ENCODE data around the gene ZFYVE21. TPM values are rescaled to one million over a fixed set of nuclear protein-coding genes. Genes with fewer than 3 reads are reported as not detected.

ZFYVE21 gene
- total RNA-seq, 1 experiment from 2014 or later: 93.3 TPM

GRCh38 chr14:103762036-103762435 lies 46.4 kb downstream of the ZFYVE21 start:
- H3K9me3 ChIP-seq (ENCODE audit: insufficient read depth, low read depth): no peaks in the 10 kb centered on the region
- no peaks in the 10 kb centered on the region for H3K36me3 ChIP-seq (ENCODE audit: low read depth)
- TF ChIP-seq CTCF (conservative IDR thresholded peaks at IDR 0.05) (no peak), EZH2 (IDR thresholded peaks at IDR 0.05; ENCODE audit: low read depth) (no peak)
- H3K4me2 ChIP-seq: no peak overlapping the region
- no TSS peak for BruUV-seq (replicated peaks)
- peaks cover 13% of the 10 kb centered on the region for H3K4me1 ChIP-seq (replicated peaks; ENCODE audit: insufficient read depth)
- H3F3A ChIP-seq (ENCODE audit: insufficient read depth, low read depth): peaks cover 12% of the 10 kb centered on the region
- H4K20me1 ChIP-seq (ENCODE audit: insufficient read depth): no peaks in the 10 kb centered on the region
- no peak overlapping the region for H3K27ac ChIP-seq
- no peak overlapping the region for H2AFZ ChIP-seq
- DNase-seq: no peak
- CTCF ChIA-PET: interaction anchor here (0.6 kb wide), 1 partner anchor 74 kb away, joined by 3 read pairs; no protein-coding TSS in a partner anchor
- POLR2A ChIA-PET (ENCODE audit: unreplicated experiment): interaction anchor here (0.6 kb wide), 1 partner anchor 753 kb away, joined by 4 read pairs; no protein-coding TSS in a partner anchor
- intact Hi-C loops (cut with micrococcal nuclease; ENCODE audit: unreplicated experiment): no loop called here
- H3K4me3 ChIP-seq: no peak overlapping the region
- no peaks in the 10 kb centered on the region for H3K27me3 ChIP-seq (ENCODE audit: insufficient read depth, low read depth)
- H3K9me2 ChIP-seq (ENCODE audit: insufficient read depth): no peaks in the 10 kb centered on the region
- H3K79me2 ChIP-seq (ENCODE audit: low read depth): no peaks in the 10 kb centered on the region

- Histone ChIP-seq H3K9me2 (ENCODE audit: insufficient read depth) (no peaks in the 10 kb centered on the region), H4K20me1 (ENCODE audit: insufficient read depth) (no peaks in the 10 kb centered on the region), H3K4me1 (replicated peaks; ENCODE audit: insufficient read depth) (peaks cover 13% of the 10 kb centered on the region), H3K4me3 (no peak overlapping the region), H3F3A (ENCODE audit: insufficient read depth, low read depth) (peaks cover 12% of the 10 kb centered on the region), H3K27ac (no peak overlapping the region), H3K9me3 (ENCODE audit: insufficient read depth, low read depth) (no peaks in the 10 kb centered on the region), H3K79me2 (ENCODE audit: low read depth) (no peaks in the 10 kb centered on the region), H2AFZ (no peak overlapping the region), H3K4me2 (no peak overlapping the region), H3K36me3 (ENCODE audit: low read depth) (no peaks in the 10 kb centered on the region), H3K27me3 (ENCODE audit: insufficient read depth, low read depth) (no peaks in the 10 kb centered on the region)
- POLR2A ChIA-PET (ENCODE audit: unreplicated experiment): no interaction called here
- no peak for TF ChIP-seq CTCF (conservative IDR thresholded peaks at IDR 0.05)
- no peak for TF ChIP-seq EZH2 (IDR thresholded peaks at IDR 0.05; ENCODE audit: low read depth)
- intact Hi-C loops (cut with micrococcal nuclease; ENCODE audit: unreplicated experiment): no loop called here
- no peak for DNase-seq
- no TSS peak for BruUV-seq (replicated peaks)
- CTCF ChIA-PET: no interaction called here
Observed at GRCh38 chr14:103762541-103762940, 46.9 kb downstream of the ZFYVE21 start.

- intact Hi-C loops (cut with micrococcal nuclease; ENCODE audit: unreplicated experiment): no loop called here
- TF ChIP-seq EZH2 (IDR thresholded peaks at IDR 0.05; ENCODE audit: low read depth) (no peak), CTCF (conservative IDR thresholded peaks at IDR 0.05) (no peak)
- ChIA-PET CTCF (interaction anchor here (0.6 kb wide), 1 partner anchor 1175 kb away, joined by 3 read pairs; no protein-coding TSS in a partner anchor), POLR2A (ENCODE audit: unreplicated experiment) (no interaction called here)
- Histone ChIP-seq H3K27ac (no peak overlapping the region), H3K36me3 (ENCODE audit: low read depth) (no peaks in the 10 kb centered on the region), H4K20me1 (ENCODE audit: insufficient read depth) (no peaks in the 10 kb centered on the region), H3K4me1 (replicated peaks; ENCODE audit: insufficient read depth) (peaks cover 13% of the 10 kb centered on the region), H3K79me2 (ENCODE audit: low read depth) (no peaks in the 10 kb centered on the region), H3K27me3 (ENCODE audit: insufficient read depth, low read depth) (no peaks in the 10 kb centered on the region), H3F3A (ENCODE audit: insufficient read depth, low read depth) (peaks cover 12% of the 10 kb centered on the region), H3K9me3 (ENCODE audit: insufficient read depth, low read depth) (no peaks in the 10 kb centered on the region), H2AFZ (no peak overlapping the region), H3K4me3 (no peak overlapping the region), H3K9me2 (ENCODE audit: insufficient read depth) (no peaks in the 10 kb centered on the region), H3K4me2 (no peak overlapping the region)
- BruUV-seq (replicated peaks): no TSS peak
- no peak for DNase-seq
Observed at GRCh38 chr14:103763730-103764488, 48.3 kb downstream of the ZFYVE21 start.
